Aorta (tissue), 5 donors: ENCODE results near the gene NFIX. TPM values are rescaled to one million over a fixed set of nuclear protein-coding genes. Genes with fewer than 3 reads are reported as not detected.
"Not testable (repeated sequence)": the region's sequence is repeated elsewhere in the genome, so short reads cannot be mapped to it uniquely, and the experiment has no call there.

Experiments
- ATAC-seq: fragments of 200-7000 bp; cut with Tn5 transposase; one replicate; pipeline ENCODE4 v1.9.1; 2022; ENCODE audit warnings: moderate library complexity; ENCODE audit not compliant: low FRiP score
- DNase-seq, 2 donors: peaks; one replicate each; pipeline ENCODE4 v3.0.0-alpha.2; 2020
- H3K27ac ChIP-seq, 2 donors: one replicate each; pipeline ENCODE4 v1.5.1; 2013; ENCODE audit warnings: low read length in 2 of 2, mild to moderate bottlenecking in 2 of 2, moderate library complexity in 2 of 2, control low read depth in 1 of 2, inconsistent platforms in 1 of 2, low read depth in 1 of 2
- H3K27me3 ChIP-seq, 2 donors: one replicate each; pipeline ENCODE4 v1.6.1; 2013; ENCODE audit warnings: control low read depth in 1 of 2, low read length in 1 of 2, mild to moderate bottlenecking in 1 of 2, moderate library complexity in 1 of 2; ENCODE audit not compliant: insufficient read depth in 2 of 2, control insufficient read depth in 1 of 2
- H3K36me3 ChIP-seq, 2 donors: one replicate each; pipeline ENCODE4 v1.6.1; 2013; ENCODE audit warnings: control low read depth in 1 of 2, low read length in 1 of 2, mild to moderate bottlenecking in 1 of 2; ENCODE audit not compliant: insufficient read depth in 2 of 2, control insufficient read depth in 1 of 2
- H3K4me1 ChIP-seq, 2 donors: one replicate each; pipeline ENCODE4 v1.6.1; 2013; ENCODE audit warnings: low read length in 2 of 2, control low read depth in 1 of 2, mild to moderate bottlenecking in 1 of 2, moderate library complexity in 1 of 2; ENCODE audit not compliant: insufficient read depth in 2 of 2, control insufficient read depth in 1 of 2
- H3K4me3 ChIP-seq, 2 donors: one replicate each; pipeline ENCODE4 v1.5.1; 2013; ENCODE audit warnings: low read length in 2 of 2, control low read depth in 1 of 2, mild to moderate bottlenecking in 1 of 2
- H3K9me3 ChIP-seq: one replicate; pipeline ENCODE4 v1.6.1; 2013; ENCODE audit warnings: mild to moderate bottlenecking, low read length; ENCODE audit not compliant: control insufficient read depth
- WGBS, 2 donors: extraction: QIAGEN DNeasy Blood & Tissue Kit; methylation state at CpG; one replicate each; pipeline ENCODE4 v1.1.7; 2013; 5-methylcytosine and 5-hydroxymethylcytosine counted together
- intact Hi-C, 2 donors: fragments of 100-400 bp; cut with DNase I; formaldehyde crosslinking; loops; one replicate each; pipeline versions ENCODE4 v1.14.2 to v1.15.0; 2022
- polyA plus RNA-seq, 2 donors: library from polyadenylated mRNA; stranded (reverse); fragments of 200-250 nt; gene quantifications; one replicate each; pipeline ENCODE4 v1.2.3, GENCODE V29; 2013
- total RNA-seq, 2 donors: library from RNA; stranded (reverse); fragmentation: NEBNext Ultra II Directional; extraction: Animal tissue kit (Norgen Biotek cat#: 25700); gene quantifications; one replicate each; pipeline ENCODE4 v1.2.1, GENCODE V29; 2021
- donor health status: healthy with polysubstance abuse.
- donor health status: Bipolar disorder and iron deficiency.
- donor health status: DM: no; HTN: no; CAD: no.
- donor health status: DM: no; HTN: no; CAD: no.
- donor health status: DM: yes; HTN: yes; CAD: no.

Gene NFIX
- total and polyA plus RNA-seq, 4 donors = 45.5 to 327 (median 117) TPM

DNA sequence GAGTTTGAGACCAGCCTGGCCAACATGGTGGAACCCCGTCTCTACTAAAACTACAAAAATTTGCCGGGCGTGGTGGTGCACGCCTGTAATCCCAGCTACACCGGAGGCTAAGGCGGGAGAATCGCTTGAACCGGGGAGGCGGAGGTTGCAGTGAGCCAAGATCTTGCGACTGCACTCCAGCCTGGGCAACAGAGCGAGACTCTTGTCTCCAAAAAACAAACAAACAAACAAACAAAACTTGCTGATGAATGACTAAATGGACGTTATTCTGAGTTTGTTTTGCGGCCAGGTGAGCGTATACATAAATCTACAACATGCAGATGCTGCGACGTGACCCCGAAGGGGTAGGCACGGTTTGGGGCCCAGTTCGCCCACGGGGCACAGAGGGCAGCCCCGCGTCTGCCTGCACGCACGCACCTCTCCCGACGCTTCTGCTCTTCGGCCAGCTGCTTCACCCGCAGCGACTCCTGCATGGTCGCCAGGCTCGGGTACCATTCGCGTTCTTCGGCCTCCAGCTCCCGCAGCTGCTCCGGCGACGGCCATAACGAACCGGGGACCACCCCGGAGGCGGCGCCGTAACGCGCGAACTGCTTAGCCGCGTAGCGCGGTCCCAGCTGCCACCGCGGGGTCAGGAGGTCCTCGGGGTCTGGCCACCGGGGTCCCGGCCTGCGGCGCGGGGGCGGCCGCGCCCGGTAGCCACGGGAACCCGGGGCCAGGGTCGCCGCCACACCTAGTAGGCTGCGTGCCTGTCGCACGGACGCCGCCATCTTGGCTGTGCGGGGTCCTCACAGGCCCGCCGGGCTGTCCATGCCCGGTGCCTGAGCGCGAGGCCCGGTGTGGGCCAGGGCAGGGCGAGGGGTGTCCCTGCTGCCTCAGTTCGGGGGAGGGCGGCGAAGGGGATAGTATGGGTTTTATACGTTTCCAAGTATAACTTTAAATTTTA is 38.6 kb upstream of the NFIX start, which contains the start of gene GADD45GIP1:
Gene GADD45GIP1 (minus strand): TSS at position 778 of the 943 bp plus-strand sequence. CDS start 11 bp downstream, at position 767.
- Histone ChIP-seq H3K27ac (peak within 1 kb of the TSS; percentile 18 to 34), H3K27me3 (no peaks in the 10 kb centered on the region), H3K36me3 (peaks cover 0 to 2% of the 10 kb centered on the region in 2 donors), H3K4me1 (no peaks in the 10 kb centered on the region), H3K9me3 (no peaks in the 10 kb centered on the region), H3K4me3 (peak within 1 kb of the TSS; percentile 78 to 90)
- peak; percentile 92 for ATAC-seq
- 4 to 6% methylated on average over 83 to 84 of the region's 84 CpGs for WGBS, 2 donors
- intact Hi-C loops = no loop called here
- peak; percentile 87 to 92 for DNase-seq

DNA sequence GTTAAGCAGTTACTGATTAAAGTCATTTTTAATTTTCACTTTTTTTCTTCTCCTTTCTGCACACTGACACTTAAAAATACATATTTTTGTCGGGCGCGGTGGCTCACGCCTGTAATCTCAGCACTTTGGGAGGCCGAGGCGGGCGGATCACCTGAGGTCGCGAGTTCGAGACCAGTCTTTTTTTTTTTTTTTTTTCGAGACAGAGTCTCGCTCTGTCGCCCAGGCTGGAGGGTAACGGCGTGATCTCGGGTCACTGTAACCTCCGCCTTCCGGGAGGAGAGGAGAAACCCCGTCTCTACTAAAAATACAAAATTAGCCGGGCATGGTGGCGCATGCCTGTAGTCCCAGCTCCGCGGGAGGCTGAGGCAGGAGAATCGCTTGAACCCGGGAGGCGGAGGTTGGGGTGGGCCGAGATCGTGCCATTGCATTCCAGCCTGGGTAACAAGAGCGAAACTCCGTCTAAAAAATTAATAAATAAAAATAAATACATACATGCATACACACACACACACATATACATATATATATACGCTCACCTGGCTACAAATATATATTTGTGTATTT is 37.8 kb upstream of the NFIX start:
- DNase-seq, H3K9me3 ChIP-seq, H3K27ac ChIP-seq, H3K27me3 ChIP-seq, ATAC-seq, H3K36me3 ChIP-seq, H3K4me1 ChIP-seq, intact Hi-C loops: not testable (repeated sequence)
- WGBS, 2 donors = 41% methylated on average over 31 of the region's 31 CpGs
- peak overlapping the region; percentile 12 to 90 for H3K4me3 ChIP-seq

DNA sequence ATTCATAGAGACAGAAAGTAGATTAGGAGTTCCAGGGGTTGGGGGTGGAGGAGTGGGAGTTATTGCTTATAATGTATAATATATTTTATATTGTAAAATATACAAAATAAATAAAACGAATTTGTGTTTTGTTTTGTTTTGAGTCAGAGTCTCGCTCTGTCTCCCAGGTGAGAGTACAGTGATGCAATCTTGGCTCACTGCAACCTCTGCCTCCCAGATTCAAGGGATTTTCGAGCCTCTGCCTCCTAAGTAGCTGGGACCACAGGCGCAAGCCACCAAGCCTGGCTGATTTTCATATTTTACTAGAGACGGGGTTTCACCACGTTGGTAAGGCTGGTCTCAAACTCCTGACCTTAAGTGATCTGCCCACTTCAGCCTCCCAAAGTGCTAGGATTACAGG is 35.8 kb upstream of the NFIX start:
- H3K27me3 ChIP-seq = no peaks in the 10 kb centered on the region
- H3K9me3 ChIP-seq = no peaks in the 10 kb centered on the region
- 76 to 81% methylated on average over 6 of the region's 6 CpGs for WGBS, 2 donors
- ATAC-seq (no peak), DNase-seq (no peak)
- H3K4me3 ChIP-seq = no peak overlapping the region
- no peak overlapping the region for H3K27ac ChIP-seq
- H3K4me1 ChIP-seq = no peaks in the 10 kb centered on the region
- H3K36me3 ChIP-seq = no peaks in the 10 kb centered on the region
- intact Hi-C loops = no loop called here

- WGBS, 2 donors = 1% methylated on average over 26 to 34 of the region's 34 CpGs
- intact Hi-C loops = no loop called here
- peak; percentile 82 to 95 for DNase-seq
These were observed 30.1 kb upstream of the NFIX start for GRCh38 chr19:12965017-12965811.

GRCh38 chr19:12965812-12966135 is 29.5 kb upstream of the NFIX start:
- intact Hi-C loops = no loop called here
- H3K9me3 ChIP-seq = no peaks in the 10 kb centered on the region
- DNase-seq (no peak), ATAC-seq (no peak)
- no peaks in the 10 kb centered on the region for H3K4me1 ChIP-seq
- no peak overlapping the region for H3K4me3 ChIP-seq
- no peaks in the 10 kb centered on the region for H3K36me3 ChIP-seq
- 37 to 40% methylated on average over 8 of the region's 8 CpGs for WGBS, 2 donors
- H3K27me3 ChIP-seq = no peaks in the 10 kb centered on the region
- no peak overlapping the region for H3K27ac ChIP-seq

More at GRCh38 chr19:12965017-12965811, 30.1 kb upstream of the NFIX start:
- ATAC-seq = peak; percentile 97
- Histone ChIP-seq H3K4me1 (no peaks in the 10 kb centered on the region), H3K36me3 (no peaks in the 10 kb centered on the region), H3K9me3 (no peaks in the 10 kb centered on the region), H3K27me3 (no peaks in the 10 kb centered on the region), H3K27ac (no peak overlapping the region), H3K4me3 (peak overlapping the region in 1 of 2 donors; percentile 25)

- no peak overlapping the region for H3K27ac ChIP-seq
- ATAC-seq (no peak), DNase-seq (no peak)
- no peaks in the 10 kb centered on the region for H3K36me3 ChIP-seq
- H3K27me3 ChIP-seq = no peaks in the 10 kb centered on the region
- intact Hi-C loops = no loop called here
- no peaks in the 10 kb centered on the region for H3K4me1 ChIP-seq
- WGBS, 2 donors = 85 to 88% methylated on average over 5 of the region's 5 CpGs
- H3K4me3 ChIP-seq = no peak overlapping the region
- H3K9me3 ChIP-seq = no peaks in the 10 kb centered on the region
These were observed 27.4 kb upstream of the NFIX start for GRCh38 chr19:12967907-12968306.

GRCh38 chr19:12969292-12969988 is 25.8 kb upstream of the NFIX start, which contains the start of gene DAND5:
Gene DAND5, plus strand, starts transcription at chr19:12969576. Its CDS starts 85 bp downstream, at chr19:12969661.
- Histone ChIP-seq H3K4me3 (no peak within 1 kb of the TSS), H3K27me3 (no peaks in the 10 kb centered on the region), H3K9me3 (no peaks in the 10 kb centered on the region), H3K36me3 (no peaks in the 10 kb centered on the region), H3K4me1 (no peaks in the 10 kb centered on the region), H3K27ac (no peak within 1 kb of the TSS)
- ATAC-seq = no peak
- intact Hi-C loops = no loop called here
- 14 to 19% methylated on average over 14 of the region's 14 CpGs for WGBS, 2 donors
- peak in 1 of 2 donors; percentile 77 for DNase-seq
